RKO (cell line): Measurements from ENCODE around the gene TREX2.

ENCODE experiments used
- DNase-seq: peaks from one replicate; pipeline ENCODE4 v3.0.0-alpha.2; 2016; ENCODE audit warnings: low spot score

TREX2 gene

GRCh38 chrX:153475751-153476281 is 30.0 kb upstream of the TREX2 start:
- no peak for DNase-seq

- DNase-seq: no peak
Observed at GRCh38 chrX:153475271-153475670, 29.4 kb upstream of the TREX2 start.

GRCh38 chrX:153474718-153475117 is 28.9 kb upstream of the TREX2 start:
- DNase-seq: no peak

GRCh38 chrX:153474266-153474665 is 28.4 kb upstream of the TREX2 start:
- no peak for DNase-seq

- no peak for DNase-seq
Observed at GRCh38 chrX:153473126-153473525, 27.3 kb upstream of the TREX2 start.

- DNase-seq: no peak
Observed at GRCh38 chrX:153471663-153472280, 25.9 kb upstream of the TREX2 start.

- DNase-seq: peak; percentile 83
Observed at GRCh38 chrX:153470411-153471363, 24.8 kb upstream of the TREX2 start, which contains the start of gene HAUS7. Gene HAUS7, minus strand, starts transcription at chrX:153470576. Its CDS starts 19 bp downstream, at chrX:153470557.

GRCh38 chrX:153469811-153470410 is 24.1 kb upstream of the TREX2 start:
- DNase-seq: peak; percentile 58

GRCh38 chrX:153468008-153468580 is 22.2 kb upstream of the TREX2 start:
- DNase-seq: no peak

- DNase-seq: no peak
Observed at GRCh38 chrX:153465691-153466380, 20.0 kb upstream of the TREX2 start.

GRCh38 chrX:153464116-153464515 is 18.3 kb upstream of the TREX2 start:
- no peak for DNase-seq

- DNase-seq: no peak
Observed at GRCh38 chrX:153463556-153463955, 17.7 kb upstream of the TREX2 start.

GRCh38 chrX:153463031-153463430 is 17.2 kb upstream of the TREX2 start:
- DNase-seq: no peak

GRCh38 chrX:153462291-153462690 is 16.4 kb upstream of the TREX2 start:
- no peak for DNase-seq

- DNase-seq: peak; percentile 56
Observed at GRCh38 chrX:153460826-153461225, 15.0 kb upstream of the TREX2 start.

GRCh38 chrX:153459986-153460385 is 14.1 kb upstream of the TREX2 start:
- no peak for DNase-seq

- DNase-seq: no peak
Observed at GRCh38 chrX:153458476-153458875, 12.6 kb upstream of the TREX2 start.

GRCh38 chrX:153457827-153458466 is 12.1 kb upstream of the TREX2 start:
- DNase-seq: no peak

- DNase-seq: no peak
Observed at GRCh38 chrX:153457136-153457825, 11.4 kb upstream of the TREX2 start.

GRCh38 chrX:153456704-153457103 is 10.8 kb upstream of the TREX2 start:
- DNase-seq: no peak
